ENCODE measurements around the gene SERPINB7.

SERPINB7 gene

DNA sequence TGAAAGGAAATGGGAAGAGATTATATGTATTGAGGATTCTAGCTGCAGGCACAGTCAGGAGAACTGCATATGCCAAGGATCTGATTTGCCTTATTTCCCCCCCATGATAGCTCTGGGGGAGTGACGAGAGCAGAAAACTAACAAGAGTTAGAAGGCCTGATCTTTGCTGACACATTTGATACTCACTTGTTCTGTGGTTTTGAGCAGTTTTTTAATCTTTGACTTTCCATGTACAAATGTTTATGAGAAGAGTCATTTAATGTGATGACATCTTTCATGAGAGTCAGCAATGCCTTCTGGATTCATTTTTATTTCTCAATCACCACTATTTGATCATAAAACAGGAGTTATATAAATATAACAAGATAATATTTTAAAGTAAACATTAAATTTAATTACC, 12.7 kb upstream of the SERPINB7 start (continued):
- TF ChIP-seq ZNF8 (CRISPR knock-in tag; IDR thresholded peaks at IDR 0.05) (no peak), ISL1 (CRISPR knock-in tag; IDR thresholded peaks at IDR 0.05) (no peak)

DNA sequence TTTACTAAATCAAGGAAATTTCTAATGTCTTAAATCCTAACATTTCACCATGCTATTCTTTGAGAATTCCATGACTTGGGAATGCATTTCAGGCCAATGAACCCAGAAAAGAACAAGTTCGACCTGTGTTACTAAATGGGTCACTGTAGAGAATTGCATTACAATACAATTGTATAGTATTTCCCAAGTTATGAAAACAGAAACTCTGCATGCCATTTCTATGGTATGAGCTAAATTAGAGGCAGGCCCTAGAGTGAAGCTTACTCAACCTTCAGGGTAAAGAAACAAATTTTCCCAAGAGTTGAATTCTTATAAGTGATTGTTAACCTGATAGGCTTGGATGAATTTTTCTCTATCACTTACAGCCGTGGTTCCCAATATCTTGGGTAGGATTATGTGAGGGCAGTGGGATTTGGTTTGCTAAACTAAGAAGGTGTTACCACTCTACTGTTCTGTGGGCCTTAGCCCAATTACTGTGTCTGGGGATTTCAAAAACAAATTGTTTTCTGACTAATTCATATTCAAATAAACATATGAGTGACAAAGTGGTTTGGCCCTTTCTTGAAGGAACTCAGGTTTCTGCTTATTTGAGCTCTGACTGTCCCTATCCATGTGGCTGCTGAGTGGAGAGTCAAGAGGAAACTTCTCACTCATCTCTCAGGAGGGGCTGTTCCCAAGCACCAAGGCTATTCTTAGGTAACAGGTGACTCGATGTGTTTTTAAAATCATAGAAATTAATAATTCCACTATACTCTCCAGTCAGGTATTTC, 11.2 kb upstream of the SERPINB7 start:
- no peak for TF ChIP-seq TOX (CRISPR knock-in tag; IDR thresholded peaks at IDR 0.05; ENCODE audit: borderline replicate concordance)
- no peak for TF ChIP-seq GLIS3 (CRISPR knock-in tag; IDR thresholded peaks at IDR 0.05)
- no peak for TF ChIP-seq ZFP3 (CRISPR knock-in tag; IDR thresholded peaks at IDR 0.05)
- no peak for TF ChIP-seq OSR1 (CRISPR knock-in tag; IDR thresholded peaks at IDR 0.05)
- no peak for TF ChIP-seq PPARA (CRISPR knock-in tag; IDR thresholded peaks at IDR 0.05; ENCODE audit: borderline replicate concordance)
- TF ChIP-seq, protein P1, sequence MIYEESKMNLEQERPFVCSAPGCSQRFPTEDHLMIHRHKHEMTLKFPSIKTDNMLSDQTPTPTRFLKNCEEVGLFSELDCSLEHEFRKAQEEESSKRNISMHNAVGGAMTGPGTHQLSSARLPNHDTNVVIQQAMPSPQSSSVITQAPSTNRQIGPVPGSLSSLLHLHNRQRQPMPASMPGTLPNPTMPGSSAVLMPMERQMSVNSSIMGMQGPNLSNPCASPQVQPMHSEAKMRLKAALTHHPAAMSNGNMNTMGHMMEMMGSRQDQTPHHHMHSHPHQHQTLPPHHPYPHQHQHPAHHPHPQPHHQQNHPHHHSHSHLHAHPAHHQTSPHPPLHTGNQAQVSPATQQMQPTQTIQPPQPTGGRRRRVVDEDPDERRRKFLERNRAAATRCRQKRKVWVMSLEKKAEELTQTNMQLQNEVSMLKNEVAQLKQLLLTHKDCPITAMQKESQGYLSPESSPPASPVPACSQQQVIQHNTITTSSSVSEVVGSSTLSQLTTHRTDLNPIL (CRISPR knock-in tag; IDR thresholded peaks at IDR 0.05; ENCODE audit: low read depth): no peak
- no peak for TF ChIP-seq BACH2 (CRISPR knock-in tag; IDR thresholded peaks at IDR 0.05; ENCODE audit: borderline replicate concordance)
- TF ChIP-seq ZNF8 (CRISPR knock-in tag; IDR thresholded peaks at IDR 0.05): no peak
- TF ChIP-seq, protein P2, sequence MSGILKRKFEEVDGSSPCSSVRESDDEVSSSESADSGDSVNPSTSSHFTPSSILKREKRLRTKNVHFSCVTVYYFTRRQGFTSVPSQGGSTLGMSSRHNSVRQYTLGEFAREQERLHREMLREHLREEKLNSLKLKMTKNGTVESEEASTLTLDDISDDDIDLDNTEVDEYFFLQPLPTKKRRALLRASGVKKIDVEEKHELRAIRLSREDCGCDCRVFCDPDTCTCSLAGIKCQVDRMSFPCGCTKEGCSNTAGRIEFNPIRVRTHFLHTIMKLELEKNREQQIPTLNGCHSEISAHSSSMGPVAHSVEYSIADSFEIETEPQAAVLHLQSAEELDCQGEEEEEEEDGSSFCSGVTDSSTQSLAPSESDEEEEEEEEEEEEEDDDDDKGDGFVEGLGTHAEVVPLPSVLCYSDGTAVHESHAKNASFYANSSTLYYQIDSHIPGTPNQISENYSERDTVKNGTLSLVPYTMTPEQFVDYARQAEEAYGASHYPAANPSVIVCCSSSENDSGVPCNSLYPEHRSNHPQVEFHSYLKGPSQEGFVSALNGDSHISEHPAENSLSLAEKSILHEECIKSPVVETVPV (CRISPR knock-in tag; IDR thresholded peaks at IDR 0.05): no peak
- no peak for TF ChIP-seq ZC3H10 (CRISPR knock-in tag; IDR thresholded peaks at IDR 0.05)
- no peak for TF ChIP-seq ARNTL (CRISPR knock-in tag; IDR thresholded peaks at IDR 0.05; ENCODE audit: borderline replicate concordance, low read depth)
- no peak for TF ChIP-seq TSHZ2 (CRISPR knock-in tag; IDR thresholded peaks at IDR 0.05)
- no peak for TF ChIP-seq ZFP30 (CRISPR knock-in tag; IDR thresholded peaks at IDR 0.05)
- no peak for TF ChIP-seq ZNF565 (CRISPR knock-in tag; conservative IDR thresholded peaks at IDR 0.05; ENCODE audit: low read depth)
- TF ChIP-seq, protein P3, sequence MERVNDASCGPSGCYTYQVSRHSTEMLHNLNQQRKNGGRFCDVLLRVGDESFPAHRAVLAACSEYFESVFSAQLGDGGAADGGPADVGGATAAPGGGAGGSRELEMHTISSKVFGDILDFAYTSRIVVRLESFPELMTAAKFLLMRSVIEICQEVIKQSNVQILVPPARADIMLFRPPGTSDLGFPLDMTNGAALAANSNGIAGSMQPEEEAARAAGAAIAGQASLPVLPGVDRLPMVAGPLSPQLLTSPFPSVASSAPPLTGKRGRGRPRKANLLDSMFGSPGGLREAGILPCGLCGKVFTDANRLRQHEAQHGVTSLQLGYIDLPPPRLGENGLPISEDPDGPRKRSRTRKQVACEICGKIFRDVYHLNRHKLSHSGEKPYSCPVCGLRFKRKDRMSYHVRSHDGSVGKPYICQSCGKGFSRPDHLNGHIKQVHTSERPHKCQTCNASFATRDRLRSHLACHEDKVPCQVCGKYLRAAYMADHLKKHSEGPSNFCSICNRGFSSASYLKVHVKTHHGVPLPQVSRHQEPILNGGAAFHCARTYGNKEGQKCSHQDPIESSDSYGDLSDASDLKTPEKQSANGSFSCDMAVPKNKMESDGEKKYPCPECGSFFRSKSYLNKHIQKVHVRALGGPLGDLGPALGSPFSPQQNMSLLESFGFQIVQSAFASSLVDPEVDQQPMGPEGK (CRISPR knock-in tag; IDR thresholded peaks at IDR 0.05; ENCODE audit: borderline replicate concordance): no peak

GRCh38 chr18:63765837-63766236, 9.4 kb upstream of the SERPINB7 start:
- TF ChIP-seq SNAI2 (CRISPR knock-in tag; IDR thresholded peaks at IDR 0.05) (no peak), BACH2 (CRISPR knock-in tag; IDR thresholded peaks at IDR 0.05; ENCODE audit: borderline replicate concordance) (no peak), TOX (CRISPR knock-in tag; IDR thresholded peaks at IDR 0.05; ENCODE audit: borderline replicate concordance) (no peak), OSR1 (CRISPR knock-in tag; IDR thresholded peaks at IDR 0.05) (no peak), ZNF565 (CRISPR knock-in tag; conservative IDR thresholded peaks at IDR 0.05; ENCODE audit: low read depth) (no peak), ARNTL (CRISPR knock-in tag; IDR thresholded peaks at IDR 0.05; ENCODE audit: borderline replicate concordance, low read depth) (no peak), GLIS3 (CRISPR knock-in tag; IDR thresholded peaks at IDR 0.05) (no peak)
- TF ChIP-seq, protein P2 (CRISPR knock-in tag; IDR thresholded peaks at IDR 0.05): no peak
- no peak; the same call in 2 of the 3 replicates for ATAC-seq

More for the DNA sequence above, 11.2 kb upstream of the SERPINB7 start:
- no peak for ATAC-seq

GRCh38 chr18:63773551-63773950, 1.7 kb upstream of the SERPINB7 start:
- no peak for ATAC-seq

More at GRCh38 chr18:63773551-63773950, 1.7 kb upstream of the SERPINB7 start:
- TF ChIP-seq ISL1 (CRISPR knock-in tag; IDR thresholded peaks at IDR 0.05) (no peak), TSHZ2 (CRISPR knock-in tag; IDR thresholded peaks at IDR 0.05) (no peak)
- TF ChIP-seq, protein P1 (CRISPR knock-in tag; IDR thresholded peaks at IDR 0.05; ENCODE audit: low read depth): no peak
- TF ChIP-seq, protein P3 (CRISPR knock-in tag; IDR thresholded peaks at IDR 0.05; ENCODE audit: borderline replicate concordance): no peak
